ENCODE results near the gene SVOPL.

The SVOPL gene

GRCh38 chr7:138661069-138661635, 40.0 kb downstream of the SVOPL start:
- DNase-seq (ENCODE audit: low read depth): no peak

DNA sequence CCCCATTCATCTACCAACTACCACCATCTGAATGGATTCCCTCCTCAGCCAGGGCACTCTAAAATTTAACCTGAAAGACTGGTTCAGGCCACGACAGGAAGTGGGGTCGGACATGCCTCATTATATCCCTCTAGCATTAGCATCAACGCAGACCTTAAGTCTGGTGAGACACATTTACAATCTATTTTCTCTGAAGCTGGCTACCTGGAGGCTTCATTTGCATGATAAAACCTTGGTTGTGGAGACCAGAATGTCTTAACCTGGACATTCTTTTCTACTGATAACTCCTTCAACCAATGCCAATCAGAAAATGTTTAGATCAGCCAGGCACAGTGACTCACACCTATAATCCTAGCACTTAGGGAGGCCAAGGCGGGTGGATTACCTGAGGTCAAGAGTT, 42.3 kb downstream of the SVOPL start:
- DNase-seq (ENCODE audit: low read depth): no peak

DNA sequence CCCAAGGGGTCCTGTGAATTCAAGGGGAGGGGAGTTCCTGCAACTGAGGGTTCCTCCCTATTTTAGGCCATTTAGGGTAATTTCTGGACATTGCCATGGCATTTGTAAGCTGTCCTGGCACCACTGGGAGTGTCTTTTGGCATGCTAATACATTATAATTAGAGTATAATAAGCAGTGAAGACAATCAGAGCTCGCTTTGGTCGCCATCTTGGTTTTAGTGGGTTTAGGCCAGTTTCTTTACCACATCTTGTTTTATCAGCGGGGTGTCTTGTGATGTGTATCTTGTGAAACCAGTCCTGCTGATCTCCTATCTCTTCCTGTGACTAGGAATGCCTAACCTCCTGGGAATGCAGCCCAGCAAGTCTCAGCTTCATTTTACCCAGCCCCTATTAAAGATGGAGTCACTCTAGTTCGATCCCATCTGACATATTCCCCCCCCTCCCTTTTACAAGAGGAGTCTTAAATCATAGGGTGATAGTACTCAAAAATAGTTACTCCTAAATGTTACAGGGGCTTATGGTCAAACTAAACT, 43.2 kb downstream of the SVOPL start:
- no peak for DNase-seq (ENCODE audit: low read depth)

GRCh38 chr7:138656952-138657351, 44.2 kb downstream of the SVOPL start:
- no peak for DNase-seq (ENCODE audit: low read depth)

DNA sequence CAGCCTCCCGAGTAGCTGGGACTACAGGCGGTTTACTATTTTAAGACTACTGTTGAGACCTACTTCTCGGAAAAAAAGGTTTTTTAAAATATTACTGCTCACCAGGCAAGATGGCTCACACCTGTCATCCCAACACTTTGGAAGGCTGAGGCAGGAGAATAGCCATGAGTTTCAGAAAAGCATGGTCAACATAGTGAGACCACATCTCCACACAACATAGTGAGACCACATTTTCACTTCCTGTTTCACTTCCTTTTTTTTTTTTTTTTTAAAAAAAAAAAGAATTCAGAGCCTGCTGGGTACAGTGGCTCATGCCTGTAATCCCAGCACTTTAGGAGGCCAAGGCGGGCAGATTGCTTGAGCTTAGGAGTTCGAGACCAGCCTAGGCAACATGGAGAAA, 46.5 kb downstream of the SVOPL start:
- DNase-seq (ENCODE audit: low read depth): no peak

- DNase-seq (ENCODE audit: low read depth): no peak
These were observed 51.7 kb downstream of the SVOPL start for GRCh38 chr7:138649506-138649905.

GRCh38 chr7:138645284-138645683, 55.9 kb downstream of the SVOPL start:
- DNase-seq (ENCODE audit: low read depth): no peak

GRCh38 chr7:138632826-138633602, 68.1 kb downstream of the SVOPL start:
- no peak for DNase-seq (ENCODE audit: low read depth)

DNA sequence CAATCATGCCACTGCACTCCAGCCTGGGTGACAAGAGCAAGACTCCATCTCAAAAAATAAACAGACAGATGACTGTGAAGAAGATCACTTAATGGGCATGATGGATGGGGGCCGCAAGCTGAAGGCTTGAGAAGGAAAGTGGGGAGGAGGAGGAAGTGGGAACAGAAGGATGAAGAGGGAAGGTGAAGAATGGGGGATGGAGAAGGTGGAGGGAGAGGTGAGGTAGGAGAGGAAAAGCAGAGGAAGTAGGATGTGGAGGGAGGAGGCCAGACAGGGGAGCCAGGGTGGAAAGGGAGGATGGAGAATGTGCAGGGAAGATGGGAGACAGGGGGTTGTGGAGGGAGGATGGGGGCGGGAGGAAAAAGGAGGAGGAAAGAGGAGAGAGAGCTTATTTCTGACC, 68.8 kb downstream of the SVOPL start:
- DNase-seq (ENCODE audit: low read depth): no peak

DNA sequence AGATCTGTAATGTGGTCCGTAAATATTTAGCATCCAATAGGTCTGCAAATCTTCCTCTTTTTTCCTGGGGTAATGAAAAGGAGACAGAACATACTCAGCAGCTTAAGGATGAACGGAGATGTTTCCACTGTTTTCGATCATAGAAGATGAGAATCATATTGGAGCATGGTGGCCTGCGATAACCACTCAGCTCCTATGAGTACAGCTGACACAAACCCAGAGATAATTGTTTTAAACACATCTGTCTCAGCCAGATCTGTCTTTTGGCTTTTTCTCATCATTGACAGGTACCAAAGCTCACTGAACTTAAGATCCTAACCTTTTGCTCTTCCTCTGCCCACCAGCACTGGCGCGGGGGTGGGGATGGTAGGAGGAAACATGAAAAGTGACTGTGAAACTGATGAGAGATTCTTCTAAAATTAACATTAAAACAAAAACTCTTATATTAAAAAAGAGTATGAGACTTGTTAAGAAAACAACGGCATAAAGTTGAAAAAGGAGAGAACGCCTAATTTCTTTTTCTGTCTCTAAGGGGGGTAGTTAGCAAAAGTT, 71.0 kb downstream of the SVOPL start:
- no peak for DNase-seq (ENCODE audit: low read depth)

DNA sequence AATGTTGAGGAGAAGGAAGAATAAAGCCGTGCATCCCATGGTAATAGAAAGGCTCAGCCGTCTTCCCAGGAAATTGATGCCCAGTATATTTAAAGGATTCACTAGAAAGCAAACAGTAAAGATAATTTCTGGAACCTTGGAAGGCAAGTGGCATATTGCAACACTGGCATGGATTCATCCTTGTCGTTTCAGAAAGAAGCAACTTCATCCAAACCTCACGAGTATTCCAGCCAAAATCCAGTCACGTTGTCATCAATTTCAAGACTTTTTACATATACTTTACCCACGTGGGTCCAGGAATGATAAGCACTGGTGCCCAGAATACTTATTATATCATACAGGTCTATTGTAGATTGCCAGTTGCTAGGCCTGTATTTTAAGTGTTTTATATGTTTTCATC, 73.8 kb downstream of the SVOPL start:
- DNase-seq (ENCODE audit: low read depth): no peak

DNA sequence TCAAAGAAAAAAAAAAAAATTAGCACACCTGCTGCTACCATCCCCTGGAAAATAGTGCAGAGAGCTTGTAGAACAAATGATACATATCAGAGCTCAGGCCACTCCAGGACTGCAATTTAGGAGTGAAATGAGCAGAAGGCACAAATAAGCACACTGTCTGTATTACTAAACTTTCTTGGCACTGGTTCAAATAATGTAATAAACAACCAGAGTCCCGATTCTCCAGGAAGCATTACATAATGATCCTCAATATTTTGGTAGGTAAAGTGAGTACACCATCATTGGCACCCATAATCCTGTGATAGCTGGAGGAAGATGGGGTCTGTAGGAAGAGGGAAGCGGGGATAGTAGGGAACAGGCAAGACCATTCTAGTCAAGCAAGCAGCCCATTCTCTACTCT, 74.3 kb downstream of the SVOPL start:
- no peak for DNase-seq (ENCODE audit: low read depth)

DNA sequence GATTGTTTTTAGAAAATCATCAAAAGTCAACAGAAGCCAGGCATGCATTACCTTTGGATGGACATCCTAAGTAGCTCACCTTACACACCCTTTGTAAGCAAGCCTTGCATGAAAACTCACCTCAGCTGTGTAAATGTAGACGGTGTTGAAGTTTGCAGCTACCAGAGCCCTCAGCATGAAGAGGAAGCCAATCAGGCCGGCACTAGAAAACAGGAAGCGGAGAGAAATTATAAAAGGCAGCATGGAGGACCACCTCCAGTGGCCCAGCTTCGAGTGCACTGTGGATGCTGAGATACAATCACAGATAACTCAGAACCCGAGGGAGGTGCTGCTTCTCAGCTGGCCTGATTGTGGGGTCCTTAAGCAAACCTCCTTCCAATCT, 75.3 kb downstream of the SVOPL start:
- DNase-seq (ENCODE audit: low read depth): no peak

- no peak for DNase-seq (ENCODE audit: low read depth)
These were observed 75.9 kb downstream of the SVOPL start for GRCh38 chr7:138625084-138625848.

DNA sequence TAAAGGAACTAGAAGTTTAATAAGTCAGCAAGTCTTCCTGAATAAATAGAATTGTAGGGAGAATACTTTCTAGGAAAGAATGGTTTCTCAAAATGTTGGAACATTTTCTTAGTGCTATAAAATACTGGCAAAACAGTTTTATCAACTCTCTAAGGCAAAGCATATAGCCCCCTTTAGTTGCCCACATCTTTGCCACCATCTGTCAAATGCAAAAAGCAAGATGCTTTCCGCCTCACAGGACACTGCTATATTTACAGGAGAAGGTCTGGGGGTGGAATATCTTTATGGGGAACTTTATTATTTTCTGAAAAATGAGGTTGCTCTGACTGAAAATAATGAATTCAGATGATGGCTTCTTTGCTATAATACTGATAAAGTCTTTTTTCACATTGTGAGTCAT, 78.3 kb downstream of the SVOPL start:
- DNase-seq (ENCODE audit: low read depth): no peak

DNA sequence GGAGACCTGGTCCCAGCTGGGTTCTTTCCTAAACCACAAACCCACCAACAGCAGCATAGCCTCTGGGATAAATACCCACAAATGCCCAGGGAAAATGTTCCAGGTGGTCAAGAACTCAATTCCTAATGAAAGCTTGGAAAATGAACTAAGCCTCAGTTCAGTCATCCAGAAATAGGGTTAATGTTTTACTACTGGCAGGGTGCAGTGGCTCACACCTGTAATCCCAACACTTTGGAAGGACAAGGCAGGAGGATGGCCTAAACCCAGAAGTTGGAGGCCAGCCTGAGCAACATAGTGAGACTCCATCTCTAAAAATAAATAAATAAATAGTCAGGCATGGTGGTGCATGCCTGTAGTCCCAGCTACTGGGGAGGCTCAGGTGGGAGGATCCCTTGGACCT, 82.2 kb downstream of the SVOPL start:
- no peak for DNase-seq (ENCODE audit: low read depth)

DNA sequence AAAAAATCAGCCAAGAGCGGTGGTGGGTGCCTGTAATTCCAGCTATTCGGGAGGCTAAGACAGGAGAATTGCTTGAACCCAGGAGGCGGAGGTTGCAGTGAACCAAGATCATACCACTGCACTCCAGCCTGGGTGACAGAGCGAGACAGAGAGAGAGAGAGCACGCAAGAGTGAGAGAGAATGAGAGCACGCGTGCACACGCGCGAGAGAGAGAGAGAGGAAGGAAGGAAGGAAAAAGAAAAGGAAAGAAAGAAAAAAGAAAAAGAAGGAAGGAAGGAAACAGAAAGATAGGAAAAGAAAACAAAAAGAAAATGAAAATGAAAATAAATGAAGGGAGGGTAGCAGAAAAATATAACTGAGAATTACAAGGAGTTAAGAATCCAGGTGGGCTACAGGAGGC, 82.7 kb downstream of the SVOPL start:
- no peak for DNase-seq (ENCODE audit: low read depth)

- DNase-seq (ENCODE audit: low read depth): no peak
These were observed 85.1 kb downstream of the SVOPL start for GRCh38 chr7:138616085-138616484.

DNA sequence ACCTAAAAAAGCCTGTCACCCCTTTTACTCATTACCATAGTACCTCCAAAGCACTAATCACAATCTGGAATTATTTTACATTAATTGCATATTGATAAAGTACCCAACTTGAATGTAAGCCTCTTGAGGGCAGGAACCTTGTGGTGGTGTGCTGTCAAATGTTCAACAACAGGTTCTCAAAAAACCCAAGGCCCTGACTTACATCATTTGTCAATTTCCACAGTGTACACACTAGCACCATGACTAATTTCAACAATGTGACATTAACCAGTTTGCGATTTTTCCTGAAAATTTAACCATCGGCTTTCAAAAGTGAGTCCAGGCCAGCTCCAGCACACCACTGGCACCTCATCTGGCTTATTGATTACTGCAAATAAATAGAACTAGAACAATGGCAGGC, 87.5 kb downstream of the SVOPL start:
- no peak for DNase-seq (ENCODE audit: low read depth)

- DNase-seq (ENCODE audit: low read depth): no peak
These were observed 90.4 kb downstream of the SVOPL start for GRCh38 chr7:138610671-138611170.

GRCh38 chr7:138608275-138608674, 92.9 kb downstream of the SVOPL start:
- DNase-seq (ENCODE audit: low read depth): no peak
